ENCODE measurements around the gene GPR37L1. TPM values are rescaled to one million over a fixed set of nuclear protein-coding genes. Genes with fewer than 3 reads are reported as not detected.

GPR37L1 gene
- total RNA-seq, 6 experiments from 2014 or later, result 0.12 to 0.49 (median 0.12) TPM; not detected in 2

GRCh38 chr1:202146279-202146678, 23.6 kb downstream of the GPR37L1 start:
- H3K27ac ChIP-seq, result no peak overlapping the region
- no peaks in the 10 kb centered on the region for H3K36me3 ChIP-seq
- H3K27me3 ChIP-seq, result no peaks in the 10 kb centered on the region
- intact Hi-C loops (cut with DNase I), result loop anchor here in 1 of 2 donors (10.0 kb wide), 1 partner anchor 251 kb away; no protein-coding TSS in a partner anchor
- 87% methylated on average over 5 of the region's 5 CpGs for WGBS (ENCODE audit: insufficient coverage, low coverage, low lambda C conversion rate, missing lambda C conversion rate)
- no peak for DNase-seq
- peaks cover 0 to 19% (median 6%) of the 10 kb centered on the region in 4 donors for H3K4me1 ChIP-seq
- no peak for TF ChIP-seq POLR2A (IDR thresholded peaks at IDR 0.05)
- TF ChIP-seq, protein P1, sequence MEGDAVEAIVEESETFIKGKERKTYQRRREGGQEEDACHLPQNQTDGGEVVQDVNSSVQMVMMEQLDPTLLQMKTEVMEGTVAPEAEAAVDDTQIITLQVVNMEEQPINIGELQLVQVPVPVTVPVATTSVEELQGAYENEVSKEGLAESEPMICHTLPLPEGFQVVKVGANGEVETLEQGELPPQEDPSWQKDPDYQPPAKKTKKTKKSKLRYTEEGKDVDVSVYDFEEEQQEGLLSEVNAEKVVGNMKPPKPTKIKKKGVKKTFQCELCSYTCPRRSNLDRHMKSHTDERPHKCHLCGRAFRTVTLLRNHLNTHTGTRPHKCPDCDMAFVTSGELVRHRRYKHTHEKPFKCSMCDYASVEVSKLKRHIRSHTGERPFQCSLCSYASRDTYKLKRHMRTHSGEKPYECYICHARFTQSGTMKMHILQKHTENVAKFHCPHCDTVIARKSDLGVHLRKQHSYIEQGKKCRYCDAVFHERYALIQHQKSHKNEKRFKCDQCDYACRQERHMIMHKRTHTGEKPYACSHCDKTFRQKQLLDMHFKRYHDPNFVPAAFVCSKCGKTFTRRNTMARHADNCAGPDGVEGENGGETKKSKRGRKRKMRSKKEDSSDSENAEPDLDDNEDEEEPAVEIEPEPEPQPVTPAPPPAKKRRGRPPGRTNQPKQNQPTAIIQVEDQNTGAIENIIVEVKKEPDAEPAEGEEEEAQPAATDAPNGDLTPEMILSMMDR (IDR thresholded peaks at IDR 0.05), result no peak
- no peak overlapping the region for H3K4me3 ChIP-seq
- no peaks in the 10 kb centered on the region for H3K9me3 ChIP-seq
- no peak for ATAC-seq

- TF ChIP-seq, protein P1 (IDR thresholded peaks at IDR 0.05), result no peak
- no peak for TF ChIP-seq POLR2A (IDR thresholded peaks at IDR 0.05)
- no peak for DNase-seq
- Histone ChIP-seq H3K36me3 (no peaks in the 10 kb centered on the region), H3K27me3 (no peaks in the 10 kb centered on the region), H3K27ac (no peak overlapping the region), H3K4me1 (peaks cover 0 to 15% (median 6%) of the 10 kb centered on the region in 4 donors), H3K4me3 (no peak overlapping the region), H3K9me3 (no peaks in the 10 kb centered on the region)
- intact Hi-C loops (cut with DNase I), result loop anchor here in 1 of 2 donors (10.0 kb wide), 1 partner anchor 252 kb away; no protein-coding TSS in a partner anchor
- ATAC-seq, result no peak
- 64% methylated on average over 2 of the region's 3 CpGs for WGBS (ENCODE audit: insufficient coverage, low coverage, low lambda C conversion rate, missing lambda C conversion rate)
These were observed 24.3 kb downstream of the GPR37L1 start for GRCh38 chr1:202146993-202147392.

DNA sequence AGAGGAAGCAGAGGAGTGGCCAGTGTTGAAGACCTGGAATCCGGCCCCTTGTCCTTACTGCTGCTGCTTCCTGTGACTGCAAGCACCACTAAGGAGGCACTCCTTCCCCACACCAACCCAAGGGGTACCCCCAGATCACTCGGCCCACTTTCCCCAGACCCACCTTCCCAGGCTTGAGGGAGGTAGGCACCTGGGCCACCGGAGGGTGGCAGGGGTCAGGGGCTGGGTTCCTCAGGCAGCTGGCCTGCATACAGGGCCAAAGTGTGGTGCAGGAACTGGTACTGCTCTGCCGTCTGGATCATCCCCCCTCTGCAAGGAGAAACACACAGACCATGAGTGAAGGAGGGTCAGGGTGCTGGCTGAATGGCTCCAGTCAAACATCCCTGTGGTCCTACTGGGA, 25.7 kb downstream of the GPR37L1 start:
- 82% methylated on average over 2 of the region's 4 CpGs for WGBS (ENCODE audit: insufficient coverage, low coverage, low lambda C conversion rate, missing lambda C conversion rate)
- H3K36me3 ChIP-seq, result no peaks in the 10 kb centered on the region
- no peaks in the 10 kb centered on the region for H3K9me3 ChIP-seq
- H3K4me3 ChIP-seq, result no peak overlapping the region
- ATAC-seq (no peak), DNase-seq (no peak)
- peaks cover 0 to 5% (median 2%) of the 10 kb centered on the region in 4 donors for H3K4me1 ChIP-seq
- intact Hi-C loops (cut with DNase I), result loop anchor here in 1 of 2 donors (10.0 kb wide), 1 partner anchor 254 kb away; no protein-coding TSS in a partner anchor
- TF ChIP-seq, protein P1 (IDR thresholded peaks at IDR 0.05), result no peak
- no peak for TF ChIP-seq POLR2A (IDR thresholded peaks at IDR 0.05)
- H3K27ac ChIP-seq, result no peak overlapping the region
- no peaks in the 10 kb centered on the region for H3K27me3 ChIP-seq

- intact Hi-C loops (cut with DNase I), result loop anchor here in 1 of 2 donors (10.0 kb wide), 1 partner anchor 255 kb away; no protein-coding TSS in a partner anchor
- TF ChIP-seq POLR2A (IDR thresholded peaks at IDR 0.05), result no peak
- TF ChIP-seq, protein P1 (IDR thresholded peaks at IDR 0.05), result no peak
- no peaks in the 10 kb centered on the region for H3K36me3 ChIP-seq
- no peaks in the 10 kb centered on the region for H3K9me3 ChIP-seq
- no peak for DNase-seq
- H3K4me3 ChIP-seq, result no peak overlapping the region
- peaks cover 0 to 5% (median 2%) of the 10 kb centered on the region in 4 donors for H3K4me1 ChIP-seq
- WGBS (ENCODE audit: insufficient coverage, low coverage, low lambda C conversion rate, missing lambda C conversion rate), result 72% methylated on average over 3 of the region's 4 CpGs
- no peak overlapping the region for H3K27ac ChIP-seq
- ATAC-seq, result no peak
- no peaks in the 10 kb centered on the region for H3K27me3 ChIP-seq
These were observed 26.8 kb downstream of the GPR37L1 start for GRCh38 chr1:202149566-202149965.

Data from right lobe of liver (tissue), 6 donors.